ENCODE data around the gene KIAA1958. TPM values are rescaled to one million over a fixed set of nuclear protein-coding genes. Genes with fewer than 3 reads are reported as not detected.
A peak's percentile ranks its signal among the peaks of the same experiment; 100 is the strongest.

The KIAA1958 gene
- total and polyA plus RNA-seq, 2 of the 8 experiments (the other 6 are each of a cell fraction or from before 2014, with no cell fraction given), result 11.4 to 43.8 TPM

DNA sequence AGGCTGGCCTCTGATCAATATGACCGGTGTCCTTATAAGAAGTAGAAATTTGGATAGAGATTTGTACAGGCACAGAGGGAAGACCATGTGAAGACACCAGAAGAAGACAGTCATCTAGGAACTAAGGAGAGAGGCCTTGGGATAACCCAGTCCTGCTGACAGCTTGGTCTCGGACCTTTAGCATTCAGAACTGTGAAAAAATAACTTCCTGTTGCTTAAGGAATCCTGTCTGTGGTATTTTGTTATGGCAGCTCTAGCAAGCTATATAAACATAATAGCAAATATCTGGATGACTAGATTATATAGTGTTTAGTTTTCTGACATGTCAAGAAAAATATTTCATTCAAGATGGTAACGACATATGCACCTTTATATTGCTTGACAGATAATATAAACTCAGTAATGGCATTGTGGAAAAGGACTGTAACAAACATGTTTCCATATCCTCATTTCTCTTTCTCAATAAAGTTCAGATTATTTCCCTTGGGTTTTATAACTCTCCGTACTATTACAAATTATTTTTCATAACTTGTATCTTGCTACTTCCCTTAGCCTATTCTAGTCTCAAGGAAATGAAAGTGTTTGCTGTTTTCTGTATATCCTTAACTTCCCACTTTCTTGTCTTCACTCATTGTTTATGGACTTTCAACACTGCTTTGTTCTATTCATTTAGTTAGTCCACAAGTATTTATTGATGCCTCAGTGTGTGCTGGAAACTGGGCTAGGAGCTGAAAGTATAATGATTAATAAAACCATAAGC is 62.4 kb downstream of the KIAA1958 start:
- 93% methylated on average over 4 of the region's 4 CpGs; no CpG with 5 or more reads in 1 of the 2 experiments for WGBS, 2 experiments (ENCODE audit: extremely low coverage in 1 of 2, insufficient coverage in 1 of 2, insufficient read length in 1 of 2, insufficient replicate concordance in 2 of 2, low coverage in 1 of 2, low lambda C conversion rate in 2 of 2, missing lambda C conversion rate in 1 of 2)
- no peak overlapping the region for H3K4ac ChIP-seq (replicated peaks; ENCODE audit: insufficient read length, low read depth, low read length)
- FAIRE-seq (no peak), DNase-seq (ENCODE audit: low read depth in 1 of 2, low spot score in 2 of 2) (no peak)
- no peak overlapping the region for H3K56ac ChIP-seq (replicated peaks; ENCODE audit: insufficient read length, low read depth, low read length)
- H3K27ac ChIP-seq (ENCODE audit: low read depth, low read length), result no peak overlapping the region
- no peaks in the 10 kb centered on the region for H3K36me3 ChIP-seq (ENCODE audit: control insufficient read depth in 2 of 4, insufficient read depth in 4 of 4, low read length in 3 of 4)
- H3K18ac ChIP-seq (ENCODE audit: extremely low read depth, low read length), result no peak overlapping the region
- peaks cover 12 to 14% of the 10 kb centered on the region in 2 experiments for H4K20me1 ChIP-seq (replicated peaks in 1 of 2; ENCODE audit: control insufficient read depth in 1 of 2, insufficient read depth in 2 of 2, low read length in 2 of 2)
- peaks cover 0 to 5% of the 10 kb centered on the region in 2 experiments; a peak in 2 of 4 replicates for H3K9me3 ChIP-seq (ENCODE audit: insufficient read depth in 2 of 2, low read depth in 1 of 2, low read length in 1 of 2)
- H3K14ac ChIP-seq (ENCODE audit: insufficient read length), result no peak overlapping the region
- no peak overlapping the region for H3K9ac ChIP-seq (replicated peaks in 1 of 4; ENCODE audit: extremely low read depth in 1 of 4, low read depth in 3 of 4, low read length in 3 of 4)
- H3K23me2 ChIP-seq (ENCODE audit: low read depth, low read length), result no peaks in the 10 kb centered on the region
- no peak overlapping the region for H4K5ac ChIP-seq (ENCODE audit: insufficient read length, low read depth, low read length)
- CTCF ChIA-PET (ENCODE audit: partially characterized antibody), result interaction anchor here (0.6 to 1.1 kb wide), 5 partner anchors 10 to 170 kb away, joined by 3 to 4 read pairs (median 3); no protein-coding TSS in a partner anchor
- H4K8ac ChIP-seq (ENCODE audit: extremely low read depth, insufficient read depth, low read length), result no peak overlapping the region
- H2BK15ac ChIP-seq (ENCODE audit: low read length), result no peak overlapping the region
- no peak overlapping the region; a peak in 1 of 4 replicates for H3K4me2 ChIP-seq (ENCODE audit: insufficient read depth in 1 of 2, low read depth in 2 of 2, low read length in 2 of 2)
- H2BK120ac ChIP-seq (replicated peaks; ENCODE audit: low read depth, low read length), result no peak overlapping the region
- H3K4me1 ChIP-seq (replicated peaks in 1 of 4; ENCODE audit: control insufficient read depth in 3 of 4, insufficient read depth in 4 of 4, low read length in 3 of 4), result peaks cover 13 to 28% (median 21%) of the 10 kb centered on the region in 4 experiments
- H4K91ac ChIP-seq (replicated peaks; ENCODE audit: insufficient read length, low read length), result peak overlapping the region; percentile 25
- no peak overlapping the region for H2BK12ac ChIP-seq (ENCODE audit: low read depth, low read length)
- no peak overlapping the region for H2BK5ac ChIP-seq (ENCODE audit: low read depth, low read length)
- H3K23ac ChIP-seq (ENCODE audit: insufficient read length), result no peak overlapping the region
- H3K79me1 ChIP-seq (ENCODE audit: low read depth, low read length), result peaks cover 10% of the 10 kb centered on the region
- no peak overlapping the region for H3K4me3 ChIP-seq (ENCODE audit: extremely low read depth in 1 of 4, insufficient read depth in 2 of 4, low read depth in 3 of 4, low read length in 4 of 4)
- H3K79me2 ChIP-seq (ENCODE audit: control insufficient read depth in 1 of 2, insufficient read depth in 2 of 2, low read length in 2 of 2), result peaks cover 3 to 83% of the 10 kb centered on the region in 2 experiments; a peak in 3 of 4 replicates
- POLR2A ChIA-PET (ENCODE audit: partially characterized antibody), result no interaction called here
- H2AK5ac ChIP-seq (ENCODE audit: low read depth, low read length), result no peak overlapping the region
- no peaks in the 10 kb centered on the region for H3K27me3 ChIP-seq (replicated peaks in 1 of 4; ENCODE audit: control insufficient read depth in 3 of 4, extremely low read depth in 1 of 4, insufficient read depth in 3 of 4, low read length in 3 of 4)
- H2AFZ ChIP-seq (ENCODE audit: low read length), result no peak overlapping the region
- no peak overlapping the region for H2BK20ac ChIP-seq (ENCODE audit: low read length)
- TF ChIP-seq HDAC6 (IDR thresholded peaks at IDR 0.05; ENCODE audit: low read depth, low read length) (no peak), HDAC2 (IDR thresholded peaks at IDR 0.05; ENCODE audit: borderline replicate concordance in 1 of 2, low read depth in 2 of 2, low read length in 2 of 2) (no peak), FOSL1 (IDR thresholded peaks at IDR 0.05; ENCODE audit: insufficient read depth, low read depth, low read length) (no peak)

All from H1 (cell line).